ENCODE data around the gene COX7A2L. TPM values are rescaled to one million over a fixed set of nuclear protein-coding genes. Genes with fewer than 3 reads are reported as not detected.

COX7A2L gene
- total and polyA plus RNA-seq, 9 of the 15 experiments (the other 6 are each of a cell fraction or from before 2014, with no cell fraction given) = 118 to 481 (median 163) TPM

- no peak for TF ChIP-seq CEBPZ (IDR thresholded peaks at IDR 0.05; ENCODE audit: borderline replicate concordance, low read depth, low read length)
These were observed 11.6 kb upstream of the COX7A2L start (continued) for GRCh38 chr2:42372474-42373200.

- Histone ChIP-seq H3K9me3 (replicated peaks; ENCODE audit: control insufficient read depth, insufficient read depth, low read depth, low read length) (no peaks in the 10 kb centered on the region), H3K27me3 (ENCODE audit: control insufficient read depth in 2 of 2, insufficient read depth in 2 of 2, low read length in 2 of 2) (peaks cover 3 to 19% of the 10 kb centered on the region in 2 experiments), H3K36me3 (ENCODE audit: control insufficient read depth, insufficient read depth, low read length) (no peaks in the 10 kb centered on the region), H3K4me2 (ENCODE audit: insufficient read depth, low read length) (no peak overlapping the region), H3K9ac (ENCODE audit: insufficient read depth in 1 of 2, low read depth in 2 of 2, low read length in 2 of 2) (no peak overlapping the region), H2AFZ (ENCODE audit: low read depth, low read length) (no peak overlapping the region), H3K4me3 (no peak overlapping the region), H4K20me1 (replicated peaks; ENCODE audit: control insufficient read depth, insufficient read depth, low read length) (no peaks in the 10 kb centered on the region), H3K4me1 (replicated peaks in 1 of 2; ENCODE audit: control insufficient read depth in 2 of 2, insufficient read depth in 2 of 2, low read length in 2 of 2) (no peaks in the 10 kb centered on the region), H3K27ac (ENCODE audit: extremely low read depth, low read depth, low read length) (no peak overlapping the region), H3K9me1 (ENCODE audit: control insufficient read depth, insufficient read depth, low read length) (no peaks in the 10 kb centered on the region), H3K79me2 (ENCODE audit: control insufficient read depth, insufficient read depth, low read length) (no peaks in the 10 kb centered on the region)
- CTCF ChIA-PET (ENCODE audit: low intra/inter-chr PET ratio) = no interaction called here
- POLR2A ChIA-PET = interaction anchor here (0.7 kb wide), 1 partner anchor 491 kb away, joined by 4 read pairs; no protein-coding TSS in a partner anchor
- TF ChIP-seq CBX1 (IDR thresholded peaks at IDR 0.05; ENCODE audit: low read depth) (no peak), SAFB2 (IDR thresholded peaks at IDR 0.05; ENCODE audit: borderline replicate concordance, low read depth, low read length, severe bottlenecking) (no peak), NR2C1 (IDR thresholded peaks at IDR 0.05) (0 out of 2 replicates have a peak, but pooled peaks have one; percentile 38), NR2C1 (tag; IDR thresholded peaks at IDR 0.05) (no peak)
- in situ Hi-C loops (cut with MboI) = no loop called here
- BruUV-seq (replicated peaks) = no TSS peak
- ATAC-seq (no peak), DNase-seq (ENCODE audit: extremely low read depth in 1 of 4, low spot score in 3 of 4) (no peak), FAIRE-seq (no peak)
- intact Hi-C loops (cut with micrococcal nuclease) = no loop called here
- 48% methylated on average over 11 of the region's 11 CpGs for WGBS (ENCODE audit: insufficient coverage, low coverage, missing lambda C conversion rate)
These were observed 10.8 kb upstream of the COX7A2L start for GRCh38 chr2:42371611-42372473.
